IPS-15b (cell line): Measurements from ENCODE around the gene PAFAH2.
A peak's percentile ranks its signal among the peaks of the same experiment; 100 is the strongest.

Experiments used
- H3K27me3 ChIP-seq: one replicate; pipeline ENCODE4 v1.6.1; 2013; ENCODE audit warnings: low read length; ENCODE audit not compliant: control insufficient read depth, insufficient read depth
- H3K36me3 ChIP-seq: one replicate; pipeline ENCODE4 v1.6.1; 2013; ENCODE audit warnings: low read length; ENCODE audit not compliant: control insufficient read depth, insufficient read depth
- H3K4me1 ChIP-seq: one replicate; pipeline ENCODE4 v1.6.1; 2013; ENCODE audit warnings: mild to moderate bottlenecking, low read length; ENCODE audit not compliant: control insufficient read depth, insufficient read depth
- H3K4me3 ChIP-seq: one replicate; pipeline ENCODE4 v1.5.1; 2013; ENCODE audit warnings: low read depth, low read length
- H3K9ac ChIP-seq: one replicate; pipeline ENCODE4 v1.6.1; 2013; ENCODE audit warnings: low read depth, mild to moderate bottlenecking, low read length
- H3K9me3 ChIP-seq: one replicate; pipeline ENCODE4 v1.6.1; 2013; ENCODE audit warnings: mild to moderate bottlenecking, low read length; ENCODE audit not compliant: control insufficient read depth, insufficient read depth

PAFAH2 gene

GRCh38 chr1:26003262-26003661 is 5.4 kb upstream of the PAFAH2 start:
- H3K4me1 ChIP-seq, result peaks cover 6% of the 10 kb centered on the region
- no peaks in the 10 kb centered on the region for H3K36me3 ChIP-seq
- H3K9ac ChIP-seq, result no peak overlapping the region
- no peak overlapping the region for H3K4me3 ChIP-seq
- peaks cover 2% of the 10 kb centered on the region for H3K27me3 ChIP-seq
- H3K9me3 ChIP-seq, result no peaks in the 10 kb centered on the region

GRCh38 chr1:25999041-25999800 is 1.4 kb upstream of the PAFAH2 start:
- no peaks in the 10 kb centered on the region for H3K36me3 ChIP-seq
- peaks cover 9% of the 10 kb centered on the region for H3K4me1 ChIP-seq
- H3K9me3 ChIP-seq, result no peaks in the 10 kb centered on the region
- H3K4me3 ChIP-seq, result no peak overlapping the region
- no peak overlapping the region for H3K9ac ChIP-seq
- H3K27me3 ChIP-seq, result peaks cover 2% of the 10 kb centered on the region

GRCh38 chr1:25996966-25997827 is 666 bp downstream of the PAFAH2 start:
- Histone ChIP-seq H3K9me3 (no peaks in the 10 kb centered on the region), H3K27me3 (peaks cover 2% of the 10 kb centered on the region), H3K36me3 (no peaks in the 10 kb centered on the region), H3K4me1 (peaks cover 15% of the 10 kb centered on the region), H3K4me3 (peak overlapping the region; percentile 83), H3K9ac (peak overlapping the region; percentile 71)

DNA sequence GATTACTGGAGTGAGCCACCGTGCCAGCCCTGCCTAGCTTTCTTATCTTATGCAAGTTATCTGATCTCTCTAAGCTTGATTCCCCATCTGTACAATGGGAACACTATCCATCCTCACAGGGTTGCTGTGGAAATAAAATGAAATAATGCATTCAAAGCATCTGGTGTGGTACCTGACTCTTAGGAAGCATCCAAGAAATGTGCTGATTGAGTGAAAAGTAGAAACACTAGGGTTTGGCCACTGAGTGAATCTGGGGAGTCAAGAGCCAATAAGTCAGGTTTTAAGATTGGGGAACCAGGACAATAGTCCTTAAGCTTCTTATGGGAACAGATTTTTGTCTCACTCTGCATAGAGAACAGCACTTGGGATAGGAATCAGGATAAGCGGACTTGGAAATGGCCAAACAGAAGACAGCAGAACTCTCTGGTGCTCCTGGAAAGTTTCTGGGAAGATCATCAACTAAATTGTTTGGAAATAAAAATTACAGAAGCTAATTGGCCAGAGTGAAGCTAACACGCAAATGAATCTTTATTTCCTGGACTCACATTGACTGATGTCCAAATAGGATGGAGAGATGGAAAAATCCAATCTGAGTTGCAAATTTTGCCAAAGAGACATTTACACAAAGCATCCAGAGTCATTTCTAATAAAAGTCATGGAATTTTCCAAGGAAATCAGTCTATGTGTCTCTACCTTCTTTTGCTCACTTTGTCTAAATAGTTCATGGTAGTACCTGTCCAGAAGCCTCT is 3.3 kb downstream of the PAFAH2 start:
- H3K4me3 ChIP-seq, result no peak overlapping the region
- peaks cover 15% of the 10 kb centered on the region for H3K4me1 ChIP-seq
- no peak overlapping the region for H3K9ac ChIP-seq
- H3K36me3 ChIP-seq, result no peaks in the 10 kb centered on the region
- H3K9me3 ChIP-seq, result no peaks in the 10 kb centered on the region
- H3K27me3 ChIP-seq, result no peaks in the 10 kb centered on the region

DNA sequence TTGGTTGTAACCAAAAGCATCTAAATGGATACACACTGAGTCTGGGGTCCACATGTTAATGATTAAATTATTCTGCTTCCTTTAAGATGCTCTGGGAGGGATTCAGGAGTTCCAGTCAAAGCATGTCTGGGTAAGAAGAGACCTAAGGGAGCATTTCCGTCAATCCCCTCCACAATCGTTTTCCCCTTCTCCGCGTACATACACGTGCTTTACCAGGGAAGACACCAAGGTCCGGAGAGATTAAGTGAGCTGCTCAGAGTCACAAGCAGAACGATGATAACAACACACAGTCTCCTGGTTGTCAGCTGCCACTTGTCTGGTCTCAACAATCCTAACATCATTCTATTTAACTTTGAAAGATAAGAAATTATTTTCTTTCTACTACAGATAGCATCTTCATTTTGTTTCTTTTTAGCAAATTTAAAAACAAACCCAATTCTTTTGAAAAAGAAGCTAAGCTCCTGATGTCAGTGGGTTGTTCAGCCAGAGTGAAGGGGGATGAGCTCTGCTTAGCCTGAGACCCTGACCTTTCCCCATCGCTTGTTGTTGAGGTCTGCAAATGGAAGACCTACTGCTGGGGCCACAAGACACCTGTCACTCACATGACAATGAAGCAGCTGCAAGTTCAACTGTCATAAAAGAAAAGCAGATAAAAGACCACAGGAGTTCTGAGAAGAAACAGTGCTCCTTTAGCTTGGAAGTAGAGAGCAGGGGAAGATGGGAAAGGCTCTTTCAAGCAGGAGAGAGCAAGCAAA is 4.5 kb downstream of the PAFAH2 start:
- no peaks in the 10 kb centered on the region for H3K9me3 ChIP-seq
- H3K36me3 ChIP-seq, result no peaks in the 10 kb centered on the region
- no peak overlapping the region for H3K4me3 ChIP-seq
- no peak overlapping the region for H3K9ac ChIP-seq
- H3K27me3 ChIP-seq, result no peaks in the 10 kb centered on the region
- H3K4me1 ChIP-seq, result peaks cover 10% of the 10 kb centered on the region

DNA sequence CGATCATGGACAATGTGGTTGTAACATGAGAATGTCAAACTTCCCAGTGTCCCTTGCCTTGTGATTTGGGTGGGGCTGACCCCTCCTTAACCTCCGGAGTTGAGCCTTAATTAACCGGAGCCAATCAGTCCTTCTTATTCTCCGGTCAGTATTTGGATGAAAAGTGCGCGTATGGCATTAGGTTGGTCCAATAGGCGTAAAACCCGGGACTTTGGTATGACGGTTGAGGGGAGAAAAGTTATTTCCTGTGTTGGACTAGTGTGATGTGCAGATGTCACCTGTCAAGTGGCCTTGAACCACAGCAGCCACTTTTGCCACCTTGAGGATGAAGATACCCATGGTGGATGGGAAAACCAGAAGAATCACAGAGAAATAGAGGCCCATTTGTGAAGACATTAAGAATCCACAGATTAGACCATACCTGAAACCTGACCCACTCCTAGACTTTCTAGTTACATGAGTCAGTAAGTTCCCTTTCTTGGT is 5.1 kb downstream of the PAFAH2 start:
- Histone ChIP-seq H3K4me1 (peaks cover 9% of the 10 kb centered on the region), H3K4me3 (no peak overlapping the region), H3K9me3 (no peaks in the 10 kb centered on the region), H3K27me3 (no peaks in the 10 kb centered on the region), H3K36me3 (no peaks in the 10 kb centered on the region), H3K9ac (no peak overlapping the region)

DNA sequence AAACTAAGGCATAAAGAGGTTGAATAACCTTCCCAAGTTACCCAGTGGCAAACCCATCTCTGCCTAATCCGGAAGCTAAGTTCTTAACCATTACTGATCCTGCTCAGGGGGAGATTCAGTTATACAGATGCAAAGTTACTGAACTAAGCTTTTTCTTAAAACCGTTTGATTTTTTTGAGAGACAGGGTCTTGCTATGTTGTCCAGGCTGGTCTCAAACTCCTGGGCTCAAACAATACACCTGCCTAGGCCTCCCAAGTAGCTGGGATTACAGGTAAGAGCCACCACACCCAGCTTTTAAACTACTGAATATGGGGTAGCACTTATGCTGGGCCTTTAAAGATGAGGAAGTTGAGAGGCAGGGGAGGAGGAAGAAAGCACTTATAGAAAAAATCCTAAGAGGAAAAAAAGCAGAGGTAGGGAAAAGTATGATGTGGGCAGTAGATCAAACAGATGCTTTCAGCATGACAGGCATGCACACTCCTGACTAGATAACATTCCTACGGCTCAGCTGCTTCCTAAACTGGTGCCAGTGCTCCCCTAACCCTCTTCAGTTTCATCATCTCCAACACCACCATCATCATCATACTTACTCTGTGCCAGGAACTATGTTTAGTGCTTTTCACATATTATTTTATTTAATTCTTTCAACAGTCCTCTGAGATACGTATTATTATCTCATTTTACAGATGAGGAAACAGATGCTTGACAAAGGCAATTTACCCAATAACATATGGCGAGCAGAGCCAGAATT is 5.8 kb downstream of the PAFAH2 start:
- Histone ChIP-seq H3K9me3 (no peaks in the 10 kb centered on the region), H3K27me3 (no peaks in the 10 kb centered on the region), H3K4me3 (no peak overlapping the region), H3K36me3 (no peaks in the 10 kb centered on the region), H3K4me1 (peaks cover 9% of the 10 kb centered on the region), H3K9ac (no peak overlapping the region)

DNA sequence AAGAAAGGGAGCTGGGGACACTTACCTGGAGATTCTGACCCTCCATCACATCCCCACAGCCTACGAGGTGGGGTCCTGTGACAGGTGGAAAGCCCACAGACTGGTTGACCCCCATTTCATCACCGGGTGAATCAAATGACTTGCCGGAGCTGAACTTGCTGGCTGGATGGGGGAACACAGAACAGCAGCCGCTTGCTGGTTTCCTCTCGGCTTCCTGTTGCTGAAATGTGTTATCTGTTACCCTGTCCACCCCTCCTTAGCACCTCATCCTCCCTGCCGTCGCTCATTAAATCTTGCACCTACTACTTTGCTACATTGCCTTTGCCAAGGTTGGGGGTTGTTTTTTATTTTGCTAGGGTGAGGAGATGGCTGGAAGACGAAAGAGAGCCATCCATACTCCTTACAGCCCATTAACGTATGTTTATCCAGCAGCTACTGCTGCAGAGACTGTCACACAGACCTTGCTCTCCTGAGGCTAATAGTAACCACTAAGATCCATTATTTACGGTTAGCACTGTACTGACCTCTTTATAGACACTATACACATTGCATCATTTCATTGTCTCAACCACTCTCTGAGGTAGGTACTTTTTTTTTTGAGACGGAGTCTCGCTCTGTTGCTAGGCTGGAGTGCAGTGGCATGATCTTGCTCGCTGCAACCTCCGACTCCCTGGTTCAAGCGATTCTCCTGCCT is 7.0 kb downstream of the PAFAH2 start:
- Histone ChIP-seq H3K9me3 (no peaks in the 10 kb centered on the region), H3K27me3 (no peaks in the 10 kb centered on the region), H3K9ac (no peak overlapping the region), H3K36me3 (peaks cover 3% of the 10 kb centered on the region), H3K4me1 (peaks cover 6% of the 10 kb centered on the region), H3K4me3 (no peak overlapping the region)

DNA sequence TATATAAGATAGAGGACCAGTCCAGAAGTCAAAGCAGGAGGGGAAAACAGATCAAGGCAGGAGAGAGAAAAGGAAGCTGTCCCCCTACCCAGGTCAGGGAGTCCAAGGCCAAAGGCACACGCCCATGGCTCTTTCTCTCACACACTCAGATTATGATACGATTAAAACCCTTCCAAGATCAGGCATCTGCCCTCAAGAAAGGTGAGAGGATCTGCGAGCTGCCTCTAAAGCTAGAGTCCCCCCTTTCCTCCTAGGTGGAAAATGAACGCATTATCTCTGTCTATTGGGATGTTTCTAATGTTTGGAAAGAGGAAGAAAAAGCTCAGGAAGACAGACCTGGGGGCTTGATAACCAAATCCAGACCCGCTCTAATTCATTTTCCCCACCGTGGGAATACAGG is 7.6 kb downstream of the PAFAH2 start:
- Histone ChIP-seq H3K4me3 (no peak overlapping the region), H3K27me3 (no peaks in the 10 kb centered on the region), H3K9me3 (no peaks in the 10 kb centered on the region), H3K36me3 (peaks cover 3% of the 10 kb centered on the region), H3K9ac (no peak overlapping the region), H3K4me1 (peaks cover 6% of the 10 kb centered on the region)

DNA sequence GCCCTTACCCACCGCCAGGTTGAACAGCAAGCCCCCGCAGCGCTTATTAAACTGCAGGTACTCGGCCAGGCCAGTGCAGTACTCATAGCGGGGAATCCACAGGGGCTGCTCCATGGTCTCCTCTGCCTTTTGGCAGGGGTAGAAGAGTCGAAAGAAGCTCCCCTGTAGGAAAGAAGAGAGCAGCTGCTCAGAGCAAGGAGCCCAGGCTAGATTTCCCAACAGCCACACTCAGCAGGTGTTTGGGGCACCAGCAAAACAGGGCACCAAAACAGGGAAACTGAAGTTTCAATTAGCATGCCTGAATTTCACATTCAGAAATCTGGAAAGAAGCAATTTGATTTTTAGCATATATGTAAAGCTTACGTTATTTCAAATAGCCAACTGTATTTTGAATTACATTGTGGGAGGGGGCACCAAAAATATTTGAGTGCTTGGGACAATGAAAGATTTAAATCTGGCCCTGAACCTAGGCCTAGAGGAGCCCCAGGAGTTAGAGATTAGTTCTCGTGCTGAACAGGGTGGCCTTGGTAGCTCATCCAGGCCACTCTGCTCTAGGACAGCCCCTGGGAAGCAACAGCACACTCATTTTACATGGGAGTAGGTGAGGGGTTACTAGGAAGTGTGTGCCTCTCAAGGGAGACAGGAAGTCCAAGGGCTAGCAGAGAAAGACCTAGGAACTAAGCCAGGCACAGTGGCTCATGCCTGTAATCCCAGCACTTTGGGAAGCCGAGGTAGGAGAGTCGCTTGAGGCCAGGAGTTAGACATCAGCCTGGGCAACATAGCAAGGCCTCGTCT is 8.2 kb downstream of the PAFAH2 start:
- H3K36me3 ChIP-seq, result peaks cover 3% of the 10 kb centered on the region
- H3K9ac ChIP-seq, result no peak overlapping the region
- peaks cover 6% of the 10 kb centered on the region for H3K4me1 ChIP-seq
- no peaks in the 10 kb centered on the region for H3K9me3 ChIP-seq
- no peaks in the 10 kb centered on the region for H3K27me3 ChIP-seq
- H3K4me3 ChIP-seq, result no peak overlapping the region
